Measurements from ENCODE around the gene HCST. TPM values are rescaled to one million over a fixed set of nuclear protein-coding genes. Genes with fewer than 3 reads are reported as not detected.
A peak's percentile ranks its signal among the peaks of the same experiment; 100 is the strongest.

HCST gene
- total RNA-seq, 1 donor from 2014 or later = not detected

DNA sequence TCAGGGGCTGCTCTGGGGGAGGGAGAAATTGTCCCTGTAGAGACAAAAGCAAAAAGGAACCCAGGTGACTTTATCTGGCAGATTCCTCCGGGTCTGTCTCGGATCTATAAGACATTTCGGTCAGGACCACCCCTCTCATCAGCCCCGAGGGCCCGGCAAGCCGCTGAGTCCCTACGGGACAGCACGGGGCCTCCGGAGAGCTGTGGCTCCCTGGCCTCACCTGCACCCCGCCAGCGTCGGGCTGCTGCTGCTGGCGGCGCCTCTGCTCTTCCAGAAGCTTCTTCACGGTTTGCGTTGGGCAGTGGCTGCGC, 3.9 kb upstream of the HCST start:
- H3K27me3 ChIP-seq (ENCODE audit: control insufficient read depth, insufficient read depth, low read length) = no peaks in the 10 kb centered on the region
- TF ChIP-seq CTCF (IDR thresholded peaks at IDR 0.05; ENCODE audit: insufficient read depth, low read length, poor library complexity, severe bottlenecking) = no peak

GRCh38 chr19:35899547-35900214, 2.6 kb upstream of the HCST start:
- Histone ChIP-seq H3K36me3 (ENCODE audit: control insufficient read depth, insufficient read depth, low read length) (peaks cover 1% of the 10 kb centered on the region), H3K27me3 (ENCODE audit: control insufficient read depth, insufficient read depth, low read length) (no peaks in the 10 kb centered on the region), H3K4me3 (ENCODE audit: low read depth, low read length) (peak overlapping the region; percentile 54)
- peak; percentile 72 for DNase-seq (ENCODE audit: low read depth)
- no peak for TF ChIP-seq CTCF (IDR thresholded peaks at IDR 0.05; ENCODE audit: insufficient read depth, low read length, poor library complexity, severe bottlenecking)

More for the DNA sequence above, 3.9 kb upstream of the HCST start:
- peak overlapping the region; percentile 54 for H3K4me3 ChIP-seq (ENCODE audit: low read depth, low read length)
- H3K36me3 ChIP-seq (ENCODE audit: control insufficient read depth, insufficient read depth, low read length) = peaks cover 1% of the 10 kb centered on the region
- no peak for DNase-seq (ENCODE audit: low read depth)

- H3K36me3 ChIP-seq (ENCODE audit: control insufficient read depth, insufficient read depth, low read length) = no peaks in the 10 kb centered on the region
- no peak for TF ChIP-seq CTCF (IDR thresholded peaks at IDR 0.05; ENCODE audit: insufficient read depth, low read length, poor library complexity, severe bottlenecking)
- DNase-seq (ENCODE audit: low read depth) = no peak
- no peak overlapping the region for H3K4me3 ChIP-seq (ENCODE audit: low read depth, low read length)
- no peaks in the 10 kb centered on the region for H3K27me3 ChIP-seq (ENCODE audit: control insufficient read depth, insufficient read depth, low read length)
These were observed 1.2 kb upstream of the HCST start for GRCh38 chr19:35901055-35901644.

- no peak for TF ChIP-seq CTCF (IDR thresholded peaks at IDR 0.05; ENCODE audit: insufficient read depth, low read length, poor library complexity, severe bottlenecking)
- Histone ChIP-seq H3K36me3 (ENCODE audit: control insufficient read depth, insufficient read depth, low read length) (no peaks in the 10 kb centered on the region), H3K4me3 (ENCODE audit: low read depth, low read length) (no peak overlapping the region), H3K27me3 (ENCODE audit: control insufficient read depth, insufficient read depth, low read length) (no peaks in the 10 kb centered on the region)
- no peak for DNase-seq (ENCODE audit: low read depth)
These were observed 644 bp downstream of the HCST start for GRCh38 chr19:35902870-35903475.

DNA sequence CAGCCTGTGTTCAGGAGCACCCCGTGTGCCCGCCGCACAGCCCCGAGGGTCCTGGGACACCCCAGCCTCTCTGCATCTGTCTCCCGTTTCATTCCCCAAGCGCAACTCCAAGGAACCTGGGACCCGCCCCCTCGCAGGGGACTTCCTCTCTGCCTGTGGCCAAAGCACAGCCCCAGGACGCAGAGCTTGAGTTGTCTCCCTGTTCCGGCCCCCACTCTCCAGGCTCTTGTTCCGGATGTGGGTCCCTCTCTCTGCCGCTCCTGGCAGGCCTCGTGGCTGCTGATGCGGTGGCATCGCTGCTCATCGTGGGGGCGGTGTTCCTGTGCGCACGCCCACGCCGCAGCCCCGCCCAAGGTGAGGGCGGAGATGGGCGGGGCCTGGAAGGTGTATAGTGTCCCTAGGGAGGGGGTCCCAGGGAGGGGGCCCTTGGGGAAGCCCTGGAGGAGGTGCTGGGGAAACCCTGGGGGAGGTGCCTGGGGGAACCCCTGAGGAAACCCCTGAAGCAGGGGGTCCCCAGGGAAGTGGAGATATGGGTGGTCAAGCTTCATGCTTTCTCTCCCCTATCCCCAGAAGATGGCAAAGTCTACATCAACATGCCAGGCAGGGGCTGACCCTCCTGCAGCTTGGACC, 1.3 kb downstream of the HCST start:
- Histone ChIP-seq H3K27me3 (ENCODE audit: control insufficient read depth, insufficient read depth, low read length) (no peaks in the 10 kb centered on the region), H3K4me3 (ENCODE audit: low read depth, low read length) (peak overlapping the region; percentile 15), H3K36me3 (ENCODE audit: control insufficient read depth, insufficient read depth, low read length) (no peaks in the 10 kb centered on the region)
- TF ChIP-seq CTCF (IDR thresholded peaks at IDR 0.05; ENCODE audit: insufficient read depth, low read length, poor library complexity, severe bottlenecking) = no peak
- DNase-seq (ENCODE audit: low read depth) = peak; percentile 49
